ENCODE measurements around the gene TAF4.
"Not testable (repeated sequence)": the region's sequence is repeated elsewhere in the genome, so short reads cannot be mapped to it uniquely, and the experiment has no call there.

TAF4 gene, protein sequence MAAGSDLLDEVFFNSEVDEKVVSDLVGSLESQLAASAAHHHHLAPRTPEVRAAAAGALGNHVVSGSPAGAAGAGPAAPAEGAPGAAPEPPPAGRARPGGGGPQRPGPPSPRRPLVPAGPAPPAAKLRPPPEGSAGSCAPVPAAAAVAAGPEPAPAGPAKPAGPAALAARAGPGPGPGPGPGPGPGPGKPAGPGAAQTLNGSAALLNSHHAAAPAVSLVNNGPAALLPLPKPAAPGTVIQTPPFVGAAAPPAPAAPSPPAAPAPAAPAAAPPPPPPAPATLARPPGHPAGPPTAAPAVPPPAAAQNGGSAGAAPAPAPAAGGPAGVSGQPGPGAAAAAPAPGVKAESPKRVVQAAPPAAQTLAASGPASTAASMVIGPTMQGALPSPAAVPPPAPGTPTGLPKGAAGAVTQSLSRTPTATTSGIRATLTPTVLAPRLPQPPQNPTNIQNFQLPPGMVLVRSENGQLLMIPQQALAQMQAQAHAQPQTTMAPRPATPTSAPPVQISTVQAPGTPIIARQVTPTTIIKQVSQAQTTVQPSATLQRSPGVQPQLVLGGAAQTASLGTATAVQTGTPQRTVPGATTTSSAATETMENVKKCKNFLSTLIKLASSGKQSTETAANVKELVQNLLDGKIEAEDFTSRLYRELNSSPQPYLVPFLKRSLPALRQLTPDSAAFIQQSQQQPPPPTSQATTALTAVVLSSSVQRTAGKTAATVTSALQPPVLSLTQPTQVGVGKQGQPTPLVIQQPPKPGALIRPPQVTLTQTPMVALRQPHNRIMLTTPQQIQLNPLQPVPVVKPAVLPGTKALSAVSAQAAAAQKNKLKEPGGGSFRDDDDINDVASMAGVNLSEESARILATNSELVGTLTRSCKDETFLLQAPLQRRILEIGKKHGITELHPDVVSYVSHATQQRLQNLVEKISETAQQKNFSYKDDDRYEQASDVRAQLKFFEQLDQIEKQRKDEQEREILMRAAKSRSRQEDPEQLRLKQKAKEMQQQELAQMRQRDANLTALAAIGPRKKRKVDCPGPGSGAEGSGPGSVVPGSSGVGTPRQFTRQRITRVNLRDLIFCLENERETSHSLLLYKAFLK

DNA sequence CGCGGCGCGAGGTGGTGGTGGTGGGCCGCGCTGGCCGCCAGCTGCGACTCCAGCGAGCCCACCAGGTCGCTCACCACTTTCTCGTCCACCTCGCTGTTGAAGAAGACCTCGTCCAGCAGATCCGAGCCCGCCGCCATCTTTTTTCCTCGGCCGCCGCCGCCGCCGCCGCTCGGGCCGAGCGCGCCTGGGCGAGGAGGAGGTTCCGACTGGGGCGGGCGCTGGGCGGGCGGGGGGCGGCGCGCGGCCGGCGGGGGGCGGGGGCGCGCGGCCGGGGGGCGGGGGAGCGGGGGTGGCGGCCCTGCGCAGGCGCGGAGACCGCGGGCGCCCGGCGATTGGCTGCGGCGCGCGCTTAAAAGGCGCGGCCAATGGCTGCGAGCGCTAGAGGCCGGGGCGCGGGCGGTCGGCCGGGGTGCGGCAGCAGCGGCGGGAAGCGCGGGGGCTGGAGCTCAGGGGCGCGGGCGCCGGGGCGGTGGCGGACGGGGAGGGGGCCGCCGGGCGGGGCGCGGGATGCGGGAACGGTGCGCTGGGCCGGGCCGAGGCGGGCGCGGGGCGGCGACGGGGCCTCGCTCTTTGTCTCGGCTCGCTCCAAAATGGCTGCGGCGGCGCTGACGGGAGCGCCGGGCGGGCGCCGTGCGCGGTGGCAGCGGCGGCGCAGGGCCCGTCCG, at the start of gene TAF4:
Gene TAF4, minus strand, starts transcription at position 208 of the 665 bp plus-strand sequence. Its CDS starts 71 bp downstream, at position 137.
- in situ Hi-C loops (cut with MboI; ENCODE audit: low sequenced_read_pairs): no loop called here

DNA sequence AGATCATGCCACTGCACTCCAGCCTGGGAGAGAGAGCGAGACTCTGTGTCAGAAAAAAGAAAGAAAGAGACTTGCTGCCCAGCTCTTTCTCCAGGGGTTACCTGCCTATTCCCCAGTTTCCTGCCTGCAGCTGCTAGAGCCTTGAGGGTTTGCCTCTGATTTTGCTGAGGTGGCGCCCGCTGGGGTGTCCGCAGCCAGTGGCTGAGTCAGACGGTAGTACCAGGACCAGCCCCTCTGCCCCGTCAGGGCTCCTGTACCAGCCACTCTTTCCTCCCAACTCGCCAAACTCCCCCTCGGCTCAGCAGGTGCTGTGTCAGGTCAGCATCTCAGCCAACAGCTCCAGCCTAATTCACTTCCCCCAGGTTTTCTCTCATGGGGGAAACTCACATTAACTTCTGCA, 49.2 kb upstream of the TAF4 start:
- in situ Hi-C loops (cut with MboI; ENCODE audit: low sequenced_read_pairs): no loop called here

DNA sequence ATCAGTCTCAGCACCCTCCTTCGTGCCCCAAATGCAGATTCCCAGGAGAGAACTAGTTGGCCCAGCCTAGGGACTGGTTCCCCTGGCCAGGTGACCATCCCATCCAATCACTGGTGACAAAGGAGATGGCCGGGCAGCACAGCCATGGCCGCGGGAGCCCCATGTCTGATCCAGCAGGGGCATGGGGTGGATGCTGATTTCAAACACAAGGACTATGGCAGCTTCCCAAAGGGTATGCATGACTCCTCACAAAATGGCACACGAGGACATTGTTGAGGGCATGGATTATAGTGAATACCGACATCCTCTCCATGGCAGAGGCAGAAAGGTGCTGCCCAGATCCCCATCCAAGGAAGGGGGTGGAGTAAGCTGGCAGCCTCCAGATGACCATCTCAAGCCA, 46.7 kb upstream of the TAF4 start:
- in situ Hi-C loops (cut with MboI; ENCODE audit: low sequenced_read_pairs): no loop called here

DNA sequence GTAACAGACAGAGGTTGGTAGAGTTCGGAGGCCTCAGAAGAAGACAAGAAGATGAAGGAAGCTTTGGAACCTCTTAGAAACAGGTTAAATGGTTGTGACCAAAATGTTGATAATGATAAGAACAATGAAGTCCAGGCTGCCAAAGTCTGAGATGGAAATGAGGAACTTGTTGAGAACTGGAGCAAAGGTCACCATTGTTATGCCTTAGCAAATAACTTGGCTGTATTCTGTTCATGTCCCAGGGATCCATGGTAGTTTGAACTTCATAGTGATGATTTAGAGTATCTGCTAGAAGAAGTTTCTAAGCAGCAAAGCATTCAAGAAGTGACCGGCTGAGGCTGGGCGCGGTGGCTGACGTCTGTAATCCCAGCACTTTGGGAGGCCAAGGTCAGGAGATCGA, 45.5 kb upstream of the TAF4 start:
- in situ Hi-C loops (cut with MboI; ENCODE audit: low sequenced_read_pairs): no loop called here

DNA sequence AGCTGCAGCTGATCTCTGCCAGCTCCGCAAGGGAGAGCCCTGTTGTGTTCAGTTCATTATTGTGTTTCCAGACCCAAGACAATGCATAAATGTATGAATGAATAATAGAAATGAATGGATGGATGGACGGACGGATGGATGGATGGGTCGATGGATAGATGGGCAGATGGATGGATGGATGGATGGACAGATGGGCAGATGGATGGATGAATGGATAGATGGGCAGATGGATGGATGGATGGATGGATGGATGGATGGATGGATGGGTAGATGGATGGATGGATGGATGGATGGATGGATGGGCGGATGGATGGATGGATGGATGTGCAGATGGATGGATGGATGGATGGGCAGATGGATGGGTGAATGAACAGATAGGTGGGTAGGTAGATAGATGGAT, 39.9 kb upstream of the TAF4 start:
- in situ Hi-C loops (cut with MboI; ENCODE audit: low sequenced_read_pairs): no loop called here

DNA sequence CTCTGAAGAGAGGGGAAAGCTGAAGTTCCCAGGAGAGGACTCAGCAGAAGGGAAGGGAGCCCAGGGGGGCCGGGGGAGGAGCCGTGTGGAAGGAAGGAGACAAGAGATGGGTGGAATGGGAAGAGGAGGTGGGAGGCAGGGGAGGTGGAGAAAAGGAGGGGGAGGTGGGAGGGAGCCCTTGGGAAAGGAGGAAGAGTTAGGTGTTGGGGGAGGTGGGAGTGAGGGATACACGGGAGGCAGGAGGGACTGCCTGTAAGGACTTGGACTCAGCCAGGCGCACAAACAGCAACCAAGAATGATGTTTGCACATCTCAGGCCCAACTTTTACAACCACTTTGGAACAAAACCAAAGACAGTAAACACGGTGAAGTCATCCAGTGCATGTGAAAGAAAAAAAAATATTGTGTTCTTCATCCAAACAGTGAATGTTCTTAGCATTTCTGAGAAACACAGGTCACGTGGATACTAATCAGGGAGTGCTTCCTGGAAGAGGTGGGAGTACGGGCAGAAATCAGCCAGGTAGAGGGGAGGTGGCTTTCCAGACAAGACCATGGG, 39.2 kb upstream of the TAF4 start:
- in situ Hi-C loops (cut with MboI; ENCODE audit: low sequenced_read_pairs): no loop called here

DNA sequence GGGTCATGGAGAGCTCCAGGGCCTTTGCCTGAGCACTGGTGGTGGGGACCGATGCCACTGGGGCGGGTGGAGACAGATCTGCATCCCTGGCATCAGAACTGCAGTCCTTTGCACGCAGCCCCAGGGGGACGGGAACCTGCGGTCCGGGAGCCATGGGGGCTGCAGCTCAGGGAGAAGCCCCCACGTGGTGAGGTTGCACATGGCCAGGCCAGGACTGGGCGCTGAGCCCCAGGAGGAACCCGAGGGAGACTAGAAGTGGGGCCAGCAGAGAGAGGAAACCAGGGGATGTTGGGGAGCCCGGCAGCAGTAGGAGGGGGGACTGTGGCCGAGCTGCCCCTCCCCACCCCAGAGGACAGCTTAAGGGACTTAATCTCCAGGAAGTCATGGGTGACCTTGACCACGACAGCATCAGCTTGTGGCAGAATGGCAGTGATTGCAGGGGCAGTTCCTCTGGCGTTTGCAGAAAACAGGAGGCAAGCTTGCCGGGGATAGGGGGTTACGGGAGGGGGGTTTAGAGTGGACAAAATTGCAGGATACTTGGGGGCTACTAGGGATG, 38.6 kb upstream of the TAF4 start:
- in situ Hi-C loops (cut with MboI; ENCODE audit: low sequenced_read_pairs): no loop called here

DNA sequence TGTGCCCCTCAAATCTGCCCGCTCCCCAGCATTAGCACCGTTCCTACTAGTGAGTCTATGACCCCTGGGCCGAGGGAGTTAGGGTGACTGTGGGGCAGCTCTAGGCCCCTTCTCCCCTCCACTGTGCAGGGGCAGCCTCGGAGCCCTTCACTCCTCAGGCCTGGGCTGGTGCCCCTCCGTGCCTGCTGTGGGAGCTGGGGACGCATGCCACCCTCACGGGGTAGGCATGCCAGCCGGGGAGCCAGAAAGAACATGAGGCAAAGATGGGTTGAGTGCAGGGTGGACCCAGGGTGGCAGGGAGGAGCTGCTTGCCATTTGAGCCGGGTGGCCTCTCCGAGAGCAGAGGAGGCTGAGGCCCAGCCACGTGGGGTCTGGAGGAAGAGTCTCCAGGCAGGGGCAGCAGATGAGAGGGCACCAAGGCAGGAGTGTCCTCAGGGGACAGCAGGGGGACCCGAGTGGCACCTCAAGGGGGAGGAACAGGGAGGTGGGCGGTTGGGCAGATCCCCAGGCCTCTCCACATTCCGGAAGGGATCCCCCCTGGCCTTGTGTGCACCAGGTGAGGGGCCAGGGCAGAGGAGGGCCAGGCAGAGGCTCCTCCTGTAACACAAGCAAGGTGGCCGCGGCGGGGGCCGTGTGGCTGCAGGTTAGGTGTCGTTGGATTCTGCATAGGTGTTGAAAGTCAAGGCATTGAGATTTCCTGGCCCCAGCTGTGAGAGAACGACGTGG, 38.0 kb upstream of the TAF4 start:
- in situ Hi-C loops (cut with MboI; ENCODE audit: low sequenced_read_pairs): no loop called here

DNA sequence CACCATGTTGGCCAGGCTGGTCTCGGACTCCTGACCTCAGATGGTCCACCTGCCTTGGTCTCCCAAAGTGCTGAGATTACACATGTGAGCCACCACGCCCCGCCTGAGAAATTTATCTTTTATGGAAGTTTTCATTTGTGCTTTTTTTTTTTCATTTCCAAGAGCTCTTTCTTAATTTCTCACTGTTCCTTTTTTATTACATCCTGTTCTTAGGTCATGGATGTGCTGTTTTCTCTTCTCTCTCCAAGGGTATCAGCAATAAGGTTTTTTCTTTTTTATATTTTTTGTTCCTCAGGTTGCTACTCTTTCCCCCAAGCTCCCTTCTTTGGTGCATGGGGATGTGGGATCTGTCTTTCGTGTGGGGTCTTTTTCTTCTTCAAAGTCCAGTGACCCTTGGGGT, 35.4 kb upstream of the TAF4 start:
- in situ Hi-C loops (cut with MboI; ENCODE audit: low sequenced_read_pairs): no loop called here

DNA sequence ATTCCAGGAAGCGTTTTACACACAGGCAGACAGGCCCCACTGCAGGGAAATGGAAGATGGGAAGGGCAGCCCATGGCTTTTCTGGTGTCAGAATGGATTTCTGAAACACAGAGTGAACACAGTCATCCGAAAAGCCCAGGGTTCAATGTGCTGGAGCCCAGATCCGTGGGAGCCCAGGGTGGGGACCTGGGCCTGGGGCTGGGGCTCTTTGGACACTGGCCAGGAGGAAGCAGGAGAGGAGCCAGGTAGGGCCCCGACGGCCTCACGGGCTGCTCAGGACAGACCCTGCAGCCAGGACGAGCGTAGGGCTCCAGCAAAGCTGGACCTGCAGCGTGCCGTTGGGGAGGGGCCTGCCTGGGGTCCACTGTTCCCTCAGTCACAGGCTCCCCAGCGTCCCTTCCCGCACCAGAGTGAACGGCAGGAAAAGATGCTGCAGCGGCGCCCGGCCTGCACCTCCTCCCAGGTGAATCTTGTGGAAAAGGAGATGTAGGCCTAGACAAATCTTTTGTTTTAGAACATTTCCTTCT, 32.3 kb upstream of the TAF4 start:
- in situ Hi-C loops (cut with MboI; ENCODE audit: low sequenced_read_pairs): no loop called here

DNA sequence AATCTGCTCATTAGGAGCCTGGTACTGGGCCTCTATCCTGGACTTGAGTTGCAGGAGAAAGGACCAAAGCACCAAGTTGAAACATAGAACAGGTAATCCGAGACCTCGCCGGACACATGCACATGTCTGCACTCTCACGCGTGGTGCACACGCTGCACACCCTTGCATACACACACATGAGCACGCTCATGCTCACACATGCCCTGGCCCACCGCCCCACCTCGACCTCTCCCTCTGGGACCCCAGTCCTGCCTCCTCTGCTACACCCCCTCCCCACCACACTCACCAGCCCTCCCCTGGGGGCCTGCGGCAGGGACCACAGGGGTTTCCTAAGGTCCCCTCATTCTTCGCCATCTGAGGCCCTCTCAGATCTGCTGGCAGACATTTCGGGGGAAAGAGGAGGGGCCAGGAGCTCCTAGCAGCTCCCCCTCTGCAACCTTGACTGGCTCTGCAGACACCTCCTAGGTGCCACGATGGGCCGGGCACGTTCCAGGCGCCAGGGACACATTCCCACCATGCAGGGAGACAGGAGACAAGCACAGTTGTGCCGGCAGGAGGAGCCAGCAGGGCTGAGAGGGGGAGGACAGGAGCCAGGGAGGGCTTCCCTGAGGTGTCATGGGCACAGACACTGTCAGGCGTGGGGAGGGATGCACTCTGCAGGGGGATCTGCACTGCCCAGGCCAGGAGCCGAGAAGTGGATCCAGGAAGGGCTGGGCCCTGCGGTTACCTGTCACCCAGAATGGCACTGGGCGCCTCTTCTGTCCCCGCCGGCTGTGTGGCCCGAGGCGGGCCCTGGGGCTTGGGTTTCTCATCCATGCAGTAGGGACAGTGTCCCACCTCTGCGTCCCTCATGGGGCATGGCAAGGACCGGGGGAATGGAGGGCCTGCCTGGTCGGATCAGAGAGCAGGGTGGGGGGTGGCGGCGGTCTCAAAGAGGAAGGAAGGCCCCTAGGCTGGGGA, 31.0 kb upstream of the TAF4 start:
- in situ Hi-C loops (cut with MboI; ENCODE audit: low sequenced_read_pairs): no loop called here

DNA sequence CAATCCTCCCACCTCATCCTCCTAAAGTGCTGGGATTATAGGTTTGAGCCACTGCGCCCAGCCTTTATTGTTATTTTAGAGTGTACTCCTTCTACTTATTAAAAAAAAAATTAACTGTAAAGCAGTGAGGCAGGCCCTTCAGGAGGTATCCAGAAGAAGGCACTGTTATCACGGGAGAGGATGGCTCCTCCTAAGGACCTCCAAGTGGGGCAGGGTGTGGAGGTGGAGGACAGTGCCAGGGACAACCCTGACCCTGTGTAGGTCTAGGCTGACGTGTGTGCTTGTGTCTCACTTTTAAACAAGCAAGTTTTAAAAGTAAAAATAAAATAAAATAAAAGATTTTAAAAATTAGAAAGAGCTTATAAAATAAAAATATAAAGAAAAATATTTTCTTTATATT, 23.7 kb upstream of the TAF4 start:
- in situ Hi-C loops (cut with MboI; ENCODE audit: low sequenced_read_pairs): no loop called here

DNA sequence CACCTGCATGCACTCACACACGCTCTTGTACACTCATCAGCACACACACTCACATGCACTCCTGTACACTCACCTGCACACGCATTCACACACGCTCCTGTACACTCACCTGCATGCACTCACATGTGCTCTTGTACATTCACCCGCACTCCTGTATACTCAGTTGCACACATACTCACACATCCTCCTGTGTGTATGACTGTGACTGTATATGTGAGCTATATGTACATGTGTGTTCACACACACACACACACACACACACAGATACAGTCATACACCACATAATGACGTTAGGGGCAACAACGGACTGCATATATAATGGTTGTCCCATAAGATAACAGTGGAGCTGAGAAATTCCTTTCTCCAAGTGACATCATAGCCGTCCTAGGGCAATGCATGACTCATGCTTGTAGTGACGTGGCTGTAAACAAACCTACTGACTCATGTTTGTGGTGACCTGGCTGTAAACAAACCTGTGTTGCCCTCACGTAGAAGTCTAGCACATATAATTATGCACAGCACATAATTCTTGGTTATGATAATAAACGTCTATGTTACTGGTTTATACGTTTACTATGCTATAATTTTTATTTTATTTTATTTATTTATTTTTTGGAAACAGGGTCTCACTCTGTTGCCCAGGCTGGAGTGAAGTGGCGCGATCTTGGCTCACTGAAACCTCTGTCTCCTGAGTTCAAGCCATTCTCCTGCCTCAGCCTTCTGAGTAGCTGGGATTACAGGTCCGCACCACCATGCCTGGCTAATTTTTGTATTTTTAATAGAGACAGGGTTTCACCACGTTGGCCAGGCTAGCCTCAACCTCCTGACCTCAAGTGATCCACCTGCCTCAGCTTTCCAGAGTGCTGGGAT, 22.8 kb upstream of the TAF4 start:
- in situ Hi-C loops (cut with MboI; ENCODE audit: low sequenced_read_pairs): no loop called here

DNA sequence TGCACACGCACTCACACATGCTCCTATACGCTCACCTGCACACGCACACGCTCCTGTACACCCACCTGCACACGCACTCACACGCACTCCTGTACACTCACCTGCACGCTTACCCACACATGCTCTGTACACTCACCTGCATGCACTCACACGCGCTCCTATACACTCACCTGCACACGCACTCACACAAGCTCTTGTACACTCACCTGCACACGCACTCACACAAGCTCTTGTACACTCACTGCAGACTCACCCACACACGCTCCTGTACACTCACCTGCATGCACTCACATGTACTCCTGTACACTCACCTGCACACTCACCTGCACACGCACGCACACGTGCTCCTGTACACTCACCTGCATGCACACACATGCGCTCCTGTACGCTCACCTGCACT, 22.0 kb upstream of the TAF4 start:
- in situ Hi-C loops (cut with MboI; ENCODE audit: low sequenced_read_pairs): no loop called here

DNA sequence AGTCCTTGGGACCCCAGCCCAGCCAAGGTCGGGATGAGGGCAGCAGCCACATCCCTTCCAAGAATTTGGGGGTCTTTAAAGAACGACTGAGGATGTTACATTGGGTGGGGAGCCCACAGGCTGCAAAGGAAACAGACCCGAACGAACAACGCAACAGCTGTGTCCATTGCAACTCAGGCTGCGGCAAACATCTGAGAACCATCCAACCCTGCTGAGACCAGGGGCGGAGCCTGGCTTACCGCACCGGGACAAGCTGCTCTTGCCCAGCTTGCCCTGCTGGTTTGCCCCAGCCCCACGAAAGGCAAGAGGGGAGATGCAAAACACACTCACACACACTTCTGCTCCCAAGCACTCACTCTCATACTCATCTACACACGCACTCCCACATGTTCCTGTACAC, 21.5 kb upstream of the TAF4 start:
- in situ Hi-C loops (cut with MboI; ENCODE audit: low sequenced_read_pairs): no loop called here

DNA sequence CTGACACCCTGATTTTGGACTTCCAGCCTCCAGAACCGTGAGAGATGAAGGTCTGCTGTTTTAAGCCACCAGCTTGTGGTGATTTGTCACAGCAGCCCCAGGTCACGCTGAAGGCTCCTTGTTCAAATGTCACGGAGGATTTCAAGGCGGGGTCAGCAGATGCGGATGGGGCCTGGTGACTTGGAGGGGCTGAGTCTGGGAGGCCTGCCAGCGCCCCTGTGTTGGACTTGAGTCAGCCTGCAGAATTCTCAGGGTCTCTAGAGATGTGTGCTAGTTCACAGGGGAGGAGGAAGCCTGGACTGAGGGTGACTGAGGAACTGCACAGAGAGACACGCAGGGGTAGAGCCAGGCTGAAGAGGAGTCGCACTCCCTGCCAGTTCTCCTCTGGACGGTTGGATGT, 19.5 kb upstream of the TAF4 start:
- in situ Hi-C loops (cut with MboI; ENCODE audit: low sequenced_read_pairs): no loop called here

DNA sequence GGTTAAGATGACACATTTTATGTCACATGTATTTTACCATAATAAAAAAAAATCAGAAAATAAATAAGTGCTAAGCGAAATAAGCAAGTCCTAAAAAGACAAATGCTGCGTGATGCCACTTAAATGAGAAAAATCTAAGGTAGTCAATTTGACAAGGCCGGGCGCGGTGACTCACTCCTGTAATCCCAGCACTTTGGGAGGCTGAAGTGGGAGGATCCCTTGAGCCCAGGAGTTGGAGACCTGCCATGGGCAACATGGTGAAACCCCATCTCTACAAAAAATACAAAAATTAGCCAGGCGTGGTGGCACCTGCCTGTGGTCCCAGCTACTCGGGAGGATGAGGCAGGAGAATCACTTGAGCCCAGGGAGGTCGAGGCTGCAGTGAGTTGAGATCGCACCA, 18.5 kb upstream of the TAF4 start:
- in situ Hi-C loops (cut with MboI; ENCODE audit: low sequenced_read_pairs): not testable (repeated sequence)

DNA sequence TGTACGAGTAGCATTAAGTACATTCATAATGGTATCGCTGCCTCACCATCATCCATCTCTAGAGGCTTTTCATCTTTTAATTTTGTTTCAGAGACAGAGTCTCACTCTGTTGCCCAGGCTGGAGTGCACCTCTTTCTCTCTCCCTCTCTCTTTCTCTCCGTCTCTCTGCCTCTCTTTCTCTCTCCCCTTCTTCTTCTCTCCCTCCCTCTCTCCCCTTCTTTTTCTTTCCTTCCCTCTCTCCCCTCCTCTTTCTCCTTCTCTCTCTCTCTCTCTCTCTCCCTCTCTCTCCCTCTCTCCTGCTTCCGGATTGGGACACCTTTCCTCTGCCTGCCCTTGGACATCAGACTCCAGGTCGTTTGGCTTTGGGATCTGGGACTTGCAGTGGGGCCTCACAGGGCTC, 17.6 kb upstream of the TAF4 start:
- in situ Hi-C loops (cut with MboI; ENCODE audit: low sequenced_read_pairs): no loop called here

Measured in HL-60/S4 (cell line).